GM19193 (cell line): ENCODE measurements around the gene GPR6.

ENCODE experiments used
- POLR2A ChIP-seq: IDR thresholded peaks from 4 replicates; pipeline ENCODE4 v1.6.1; 2011; ENCODE audit not compliant: insufficient read depth, insufficient read length; ENCODE audit errors: extremely low read depth

Gene GPR6

DNA sequence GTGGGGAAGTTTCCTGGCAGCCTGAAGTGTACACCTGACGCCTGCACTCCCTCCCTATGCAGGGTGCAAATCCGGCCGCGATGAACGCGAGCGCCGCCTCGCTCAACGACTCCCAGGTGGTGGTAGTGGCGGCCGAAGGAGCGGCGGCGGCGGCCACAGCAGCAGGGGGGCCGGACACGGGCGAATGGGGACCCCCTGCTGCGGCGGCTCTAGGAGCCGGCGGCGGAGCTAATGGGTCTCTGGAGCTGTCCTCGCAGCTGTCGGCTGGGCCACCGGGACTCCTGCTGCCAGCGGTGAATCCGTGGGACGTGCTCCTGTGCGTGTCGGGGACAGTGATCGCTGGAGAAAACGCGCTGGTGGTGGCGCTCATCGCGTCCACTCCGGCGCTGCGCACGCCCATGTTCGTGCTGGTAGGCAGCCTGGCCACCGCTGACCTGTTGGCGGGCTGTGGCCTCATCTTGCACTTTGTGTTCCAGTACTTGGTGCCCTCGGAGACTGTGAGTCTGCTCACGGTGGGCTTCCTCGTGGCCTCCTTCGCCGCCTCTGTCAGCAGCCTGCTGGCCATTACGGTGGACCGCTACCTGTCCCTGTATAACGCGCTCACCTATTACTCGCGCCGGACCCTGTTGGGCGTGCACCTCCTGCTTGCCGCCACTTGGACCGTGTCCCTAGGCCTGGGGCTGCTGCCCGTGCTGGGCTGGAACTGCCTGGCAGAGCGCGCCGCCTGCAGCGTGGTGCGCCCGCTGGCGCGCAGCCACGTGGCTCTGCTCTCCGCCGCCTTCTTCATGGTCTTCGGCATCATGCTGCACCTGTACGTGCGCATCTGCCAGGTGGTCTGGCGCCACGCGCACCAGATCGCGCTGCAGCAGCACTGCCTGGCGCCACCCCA, 1.2 kb downstream of the GPR6 start:
- TF ChIP-seq POLR2A, result no peak

DNA sequence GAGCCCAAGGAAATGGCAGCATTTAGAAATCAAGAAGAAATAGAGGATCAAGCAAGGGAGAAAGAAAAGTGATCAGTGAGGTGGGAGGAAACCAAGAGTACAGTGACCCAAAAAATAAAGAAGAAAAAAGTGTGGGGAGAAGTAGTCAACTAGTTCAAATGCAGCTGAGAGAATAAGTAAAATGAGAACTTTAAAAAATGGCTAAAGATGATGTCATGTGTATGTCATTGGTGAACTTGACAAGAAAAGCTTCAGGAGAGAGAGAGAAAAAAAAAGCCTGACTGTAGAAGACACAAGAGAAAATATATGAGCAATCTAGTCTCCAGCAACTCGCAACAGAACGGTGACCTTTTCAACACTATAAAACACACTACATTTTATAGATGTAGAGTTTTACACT, 6.3 kb downstream of the GPR6 start:
- TF ChIP-seq POLR2A, result no peak

DNA sequence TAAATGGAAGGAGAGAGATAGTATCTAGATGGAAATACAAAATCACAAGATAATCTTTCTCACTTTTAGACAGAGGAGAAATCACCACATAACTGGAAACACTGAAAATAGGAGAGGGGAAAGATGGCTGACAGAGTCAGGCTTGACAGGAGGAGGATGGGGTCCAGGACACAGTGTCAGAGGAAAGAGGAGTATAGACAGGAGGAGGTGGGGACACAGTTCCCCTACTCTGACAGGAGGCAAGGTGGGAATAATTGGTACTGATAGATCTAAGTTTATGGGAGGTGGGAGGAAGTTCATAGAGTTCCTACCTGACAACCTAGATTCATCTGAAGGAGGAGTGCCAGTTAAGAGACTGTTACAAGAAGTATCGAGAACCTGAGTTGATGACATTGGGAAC, 9.1 kb downstream of the GPR6 start:
- TF ChIP-seq POLR2A, result no peak

DNA sequence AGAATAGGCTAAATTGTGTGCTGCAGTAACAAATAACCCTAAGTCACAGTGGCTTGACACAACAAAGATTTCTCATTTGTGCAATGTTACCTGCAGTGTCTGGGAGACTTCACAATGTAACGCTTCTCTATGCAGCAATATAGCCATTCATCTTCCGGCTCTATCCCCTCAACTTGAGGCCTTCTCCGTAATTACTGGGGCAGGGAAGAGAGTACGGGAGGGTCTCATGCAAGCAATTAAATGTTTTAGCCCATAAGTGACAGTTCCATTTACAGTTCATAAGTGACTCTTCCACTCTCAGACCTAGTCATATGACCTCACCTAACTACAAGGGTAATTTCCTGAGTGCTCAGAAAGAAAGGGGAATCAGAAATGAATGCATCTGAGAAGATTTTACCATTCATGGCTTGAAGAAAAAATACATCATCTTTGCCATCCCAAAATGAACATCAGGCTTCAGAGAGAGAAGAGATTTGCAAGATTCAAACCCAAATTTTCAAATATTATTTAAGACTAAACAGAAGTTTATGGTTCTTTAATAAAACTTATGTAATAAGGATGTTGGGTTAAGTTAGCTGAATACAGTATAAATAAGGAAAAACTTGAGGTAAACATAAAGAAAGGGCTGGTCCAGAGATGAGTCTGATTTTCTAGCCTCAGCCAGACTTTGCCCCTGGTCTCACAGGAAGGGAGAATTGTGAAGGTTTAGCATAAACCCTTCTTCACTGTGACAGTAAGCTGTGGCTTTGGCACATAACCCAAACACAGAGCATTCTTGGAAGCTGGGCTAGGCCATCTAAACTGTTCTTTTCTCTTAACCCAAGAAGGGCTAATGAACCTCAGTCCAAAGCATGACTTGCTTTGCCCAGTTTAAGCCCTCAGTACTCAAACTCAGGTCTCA, 13.3 kb downstream of the GPR6 start:
- no peak for TF ChIP-seq POLR2A

DNA sequence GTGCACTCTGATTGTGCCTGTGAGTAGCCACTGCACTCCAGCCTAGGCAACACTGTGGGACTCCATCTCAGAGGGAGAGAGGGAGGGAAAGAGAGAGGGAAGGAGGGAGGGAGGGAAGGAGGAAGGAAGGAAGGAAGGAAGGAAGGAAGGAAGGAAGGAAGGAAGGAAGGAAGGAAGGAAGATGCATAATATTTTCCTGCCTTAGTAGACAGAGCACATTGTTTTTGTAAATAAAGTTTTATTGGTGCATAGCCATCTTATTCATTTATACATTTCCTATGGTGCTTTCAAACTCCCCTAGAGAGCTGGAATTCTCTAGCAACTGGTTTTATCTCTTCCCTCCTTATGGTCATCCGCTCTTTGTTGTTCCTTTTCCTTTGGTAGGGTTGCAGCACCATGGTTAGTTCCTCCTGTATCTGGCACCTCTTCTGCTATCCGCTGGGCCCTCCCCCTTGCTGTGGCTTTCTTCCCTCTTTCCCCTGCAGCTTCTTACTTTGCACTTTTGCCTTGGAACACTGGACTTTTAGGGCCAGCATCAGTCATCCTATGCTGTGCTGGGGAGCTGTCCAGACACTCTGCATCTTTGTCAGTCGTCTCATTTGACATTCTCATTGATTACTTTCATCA, 20.2 kb downstream of the GPR6 start:
- no peak for TF ChIP-seq POLR2A

DNA sequence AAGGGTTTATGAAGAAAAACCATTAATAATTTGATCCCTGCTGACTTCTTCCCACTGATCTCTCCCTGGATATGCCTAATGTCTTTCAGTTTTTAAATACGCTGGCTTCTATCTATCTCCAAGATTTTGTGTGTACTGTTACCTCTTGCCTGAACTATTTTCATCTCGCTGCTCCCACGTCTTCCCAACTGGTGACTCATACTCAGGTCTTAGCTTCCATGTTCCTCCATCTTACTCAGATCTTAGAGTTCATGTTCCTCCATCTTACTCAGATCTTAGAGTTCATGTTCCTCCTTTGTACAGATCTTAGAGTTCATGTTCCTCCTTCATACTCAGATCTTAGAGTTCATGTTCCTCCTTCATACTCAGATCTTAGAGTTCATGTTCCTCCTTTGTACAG, 21.6 kb downstream of the GPR6 start:
- TF ChIP-seq POLR2A, result no peak

DNA sequence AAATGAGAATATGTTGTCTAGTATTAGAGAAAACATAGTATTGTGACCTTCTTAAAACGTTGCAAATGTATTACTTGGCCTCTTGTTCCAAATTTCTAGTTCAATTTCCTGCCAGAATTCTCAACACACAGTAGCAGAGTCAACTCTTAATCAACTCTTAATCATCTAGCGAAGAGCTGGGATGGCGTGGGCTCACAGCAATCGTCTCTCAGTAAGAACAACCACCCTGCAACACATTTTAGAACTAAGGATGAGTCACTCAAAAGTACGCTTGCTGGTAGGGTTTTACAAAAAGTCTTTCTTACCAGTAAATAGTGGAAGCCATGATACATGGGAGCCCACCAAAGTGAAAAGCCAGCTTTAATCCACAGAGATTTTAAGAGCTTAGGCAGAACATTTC, 24.6 kb downstream of the GPR6 start:
- TF ChIP-seq POLR2A, result no peak

DNA sequence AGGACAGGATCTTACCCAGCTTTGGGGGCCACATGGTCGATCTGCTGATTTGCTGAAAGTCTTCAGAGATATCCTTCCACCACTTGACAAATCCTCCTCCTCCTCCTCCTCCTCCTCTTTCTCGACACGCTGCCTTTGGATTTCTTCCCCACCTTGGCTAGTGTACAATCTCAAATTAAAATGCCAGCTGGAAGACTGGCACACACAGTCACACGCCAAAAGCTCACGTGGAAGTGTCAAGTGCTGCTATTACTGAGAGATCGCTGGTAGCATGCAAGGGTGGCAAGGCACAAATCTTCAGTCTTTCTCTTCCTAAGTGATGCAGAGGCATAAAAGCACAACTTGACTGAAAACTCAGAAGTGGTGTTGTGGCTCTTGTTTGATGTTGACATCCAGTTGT, 35.3 kb downstream of the GPR6 start:
- no peak for TF ChIP-seq POLR2A

DNA sequence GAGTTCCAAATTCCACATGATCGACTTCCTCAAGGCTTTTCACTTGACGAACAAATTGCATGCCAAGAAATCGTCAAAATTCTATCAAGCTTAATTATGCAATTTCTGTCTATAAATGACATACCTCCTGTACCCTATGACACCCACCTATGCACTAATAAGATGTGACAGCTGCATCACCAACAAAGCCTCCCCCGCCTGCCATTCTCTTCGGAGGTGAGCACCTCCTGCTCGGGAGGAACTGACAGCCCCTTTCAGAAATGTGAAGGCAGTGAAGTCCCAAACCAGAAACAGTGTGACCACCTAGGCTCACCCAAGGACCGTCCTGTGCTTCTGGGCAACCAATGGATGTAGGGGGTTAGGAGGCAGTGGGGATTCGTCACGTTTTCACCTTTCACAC, 37.1 kb downstream of the GPR6 start:
- no peak for TF ChIP-seq POLR2A

DNA sequence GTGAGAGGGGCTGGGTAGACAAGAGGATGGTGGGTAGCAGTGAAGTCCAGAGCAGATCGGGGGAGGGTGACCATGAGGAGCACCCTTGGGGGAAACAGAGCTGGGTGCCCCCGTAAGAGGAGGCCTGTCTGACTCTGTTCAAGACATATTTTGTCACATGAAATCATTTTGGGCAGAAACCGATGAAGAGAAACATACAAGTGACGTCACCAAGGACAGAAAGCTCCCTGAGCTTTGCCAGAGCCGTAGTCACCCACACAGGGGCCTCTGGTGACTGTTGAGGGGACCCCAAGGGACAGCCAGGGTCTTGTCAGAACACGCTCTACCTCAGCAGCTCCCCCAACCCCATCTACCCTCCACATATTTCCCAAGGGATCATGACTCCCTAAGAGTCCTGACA, 39.2 kb downstream of the GPR6 start:
- no peak for TF ChIP-seq POLR2A

DNA sequence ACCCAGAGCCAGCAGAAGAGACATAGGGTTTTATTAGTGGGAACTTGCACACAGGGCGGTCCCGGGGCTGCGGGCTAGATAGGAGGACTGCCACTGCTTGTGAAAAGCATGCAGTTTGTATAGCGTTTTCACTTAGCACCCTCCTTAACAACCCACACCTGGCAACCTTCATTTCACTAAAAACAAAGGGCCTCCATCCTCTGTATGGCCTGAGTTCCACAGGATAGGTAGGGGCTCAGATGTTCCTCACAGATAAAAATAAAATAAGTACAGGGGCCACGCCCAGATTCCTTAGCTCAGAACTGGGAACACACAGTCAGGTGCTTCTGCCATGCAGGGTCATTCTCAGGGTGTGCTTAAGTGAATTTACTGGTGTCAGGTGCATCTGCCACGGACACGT, 39.8 kb downstream of the GPR6 start:
- TF ChIP-seq POLR2A, result no peak

DNA sequence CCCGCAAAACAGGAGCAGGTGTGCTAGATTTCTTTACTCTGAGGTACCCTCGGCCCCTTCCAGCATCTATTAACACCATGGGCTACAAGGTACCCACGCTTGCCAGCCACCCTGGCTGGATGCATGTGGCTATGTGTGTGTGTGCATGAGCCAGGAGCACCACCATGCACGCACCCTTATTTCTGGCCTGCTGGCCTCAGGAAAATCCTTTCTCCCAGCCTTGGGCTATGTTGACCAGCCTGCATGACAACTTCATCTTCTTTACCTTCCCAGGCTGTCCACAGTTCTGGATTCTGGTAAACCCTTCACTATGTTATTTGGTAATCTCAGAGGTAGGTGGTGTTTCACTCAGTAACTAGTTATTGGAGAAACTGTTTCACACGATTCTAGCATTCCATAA, 40.4 kb downstream of the GPR6 start:
- TF ChIP-seq POLR2A, result no peak

DNA sequence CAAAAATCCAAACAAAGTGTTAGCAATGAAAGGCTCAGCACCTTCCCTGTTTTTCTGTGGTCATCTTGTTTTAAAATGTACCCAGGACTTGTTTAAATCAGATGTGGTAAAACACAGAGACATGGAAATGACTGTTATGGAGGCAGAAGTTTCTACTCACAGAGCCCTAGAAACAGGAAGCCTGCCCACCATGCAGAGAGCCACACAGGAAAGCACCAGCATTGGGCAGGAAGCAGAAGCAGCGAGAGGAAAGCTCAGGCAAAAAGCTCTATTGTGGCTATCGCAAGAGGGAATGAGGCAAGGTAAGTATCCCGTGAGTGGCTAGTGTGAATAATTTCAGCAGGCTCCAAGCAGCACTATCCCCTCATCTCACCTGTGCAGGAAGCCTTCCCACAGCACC, 42.8 kb downstream of the GPR6 start:
- no peak for TF ChIP-seq POLR2A

DNA sequence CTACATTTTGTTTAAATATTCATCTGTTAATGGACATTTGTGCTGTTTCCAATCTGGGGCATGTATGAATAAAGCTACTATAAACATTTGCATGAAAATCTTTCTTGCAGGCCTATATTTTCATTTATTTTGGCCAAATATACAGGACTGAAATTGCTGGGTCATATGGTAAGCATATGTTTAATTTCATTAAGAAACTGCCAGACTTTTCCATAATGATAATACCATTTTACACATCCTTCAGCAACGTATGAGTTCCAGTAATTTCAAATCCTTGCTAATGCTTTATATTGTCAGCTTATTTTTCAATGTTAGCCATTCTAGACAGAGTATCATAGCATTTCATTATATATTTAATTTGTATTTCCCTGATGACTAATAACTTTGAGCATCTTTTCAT, 51.0 kb downstream of the GPR6 start:
- TF ChIP-seq POLR2A, result no peak
